ENCODE measurements around the gene CAMTA2. TPM values are rescaled to one million over a fixed set of nuclear protein-coding genes. Genes with fewer than 3 reads are reported as not detected.
A peak's percentile ranks its signal among the peaks of the same experiment; 100 is the strongest.

CAMTA2 gene
- polyA plus RNA-seq, 3 donors, result 7.1 to 88.9 (median 7.6) TPM

DNA sequence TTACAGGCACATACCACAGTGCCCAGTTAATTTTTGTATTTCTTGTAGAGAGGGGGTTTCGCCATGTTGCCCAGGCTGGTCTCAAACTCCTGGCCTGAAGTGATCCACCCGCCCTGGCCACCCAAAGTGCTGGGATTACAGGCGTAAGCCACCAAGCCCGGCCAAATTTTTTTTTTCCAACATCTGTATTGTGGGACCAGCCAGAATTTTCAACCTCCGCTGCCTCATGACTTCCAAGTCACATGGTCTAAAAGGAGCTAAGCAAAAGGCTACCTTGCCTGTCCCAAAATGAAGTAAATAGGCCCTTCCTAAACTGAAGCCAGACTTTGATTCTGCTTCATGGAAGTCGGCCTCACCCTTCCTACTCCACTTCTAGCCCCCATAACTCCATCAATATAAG is 15.6 kb downstream of the CAMTA2 start:
- TF ChIP-seq, protein P1, sequence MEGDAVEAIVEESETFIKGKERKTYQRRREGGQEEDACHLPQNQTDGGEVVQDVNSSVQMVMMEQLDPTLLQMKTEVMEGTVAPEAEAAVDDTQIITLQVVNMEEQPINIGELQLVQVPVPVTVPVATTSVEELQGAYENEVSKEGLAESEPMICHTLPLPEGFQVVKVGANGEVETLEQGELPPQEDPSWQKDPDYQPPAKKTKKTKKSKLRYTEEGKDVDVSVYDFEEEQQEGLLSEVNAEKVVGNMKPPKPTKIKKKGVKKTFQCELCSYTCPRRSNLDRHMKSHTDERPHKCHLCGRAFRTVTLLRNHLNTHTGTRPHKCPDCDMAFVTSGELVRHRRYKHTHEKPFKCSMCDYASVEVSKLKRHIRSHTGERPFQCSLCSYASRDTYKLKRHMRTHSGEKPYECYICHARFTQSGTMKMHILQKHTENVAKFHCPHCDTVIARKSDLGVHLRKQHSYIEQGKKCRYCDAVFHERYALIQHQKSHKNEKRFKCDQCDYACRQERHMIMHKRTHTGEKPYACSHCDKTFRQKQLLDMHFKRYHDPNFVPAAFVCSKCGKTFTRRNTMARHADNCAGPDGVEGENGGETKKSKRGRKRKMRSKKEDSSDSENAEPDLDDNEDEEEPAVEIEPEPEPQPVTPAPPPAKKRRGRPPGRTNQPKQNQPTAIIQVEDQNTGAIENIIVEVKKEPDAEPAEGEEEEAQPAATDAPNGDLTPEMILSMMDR (IDR thresholded peaks at IDR 0.05), result no peak
- peaks cover 44% of the 10 kb centered on the region for H3K4me1 Mint-ChIP-seq
- H4K20me1 ChIP-seq (ENCODE audit: insufficient read depth, low read length), result peaks cover 6% of the 10 kb centered on the region
- H3K9me3 Mint-ChIP-seq, result no peaks in the 10 kb centered on the region
- H3K27me3 ChIP-seq (ENCODE audit: control insufficient read depth in 2 of 2, insufficient read depth in 2 of 2, low read length in 2 of 2), result no peaks in the 10 kb centered on the region
- H3K27ac Mint-ChIP-seq, result peak overlapping the region in 1 of 7 donors; percentile 59
- no peak overlapping the region for H3K4me2 ChIP-seq (replicated peaks; ENCODE audit: extremely low read depth, low read length, poor library complexity, severe bottlenecking)
- peaks cover 44 to 57% of the 10 kb centered on the region in 2 donors for H3K4me1 ChIP-seq (ENCODE audit: control insufficient read depth in 1 of 2, insufficient read depth in 2 of 2, low read length in 2 of 2)
- WGBS (ENCODE audit: insufficient coverage), result 96% methylated on average over 4 of the region's 6 CpGs
- H3K27me3 Mint-ChIP-seq (ENCODE audit: low read depth in 3 of 3), result peaks cover 0 to 2% (median 2%) of the 10 kb centered on the region in 3 donors
- intact Hi-C loops (cut with micrococcal nuclease), result no loop called here
- H3K9ac ChIP-seq (ENCODE audit: insufficient read depth, low read length, poor library complexity, severe bottlenecking), result no peak overlapping the region
- H3K36me3 ChIP-seq (replicated peaks in 1 of 2; ENCODE audit: control insufficient read depth in 1 of 2, insufficient read depth in 2 of 2, low read length in 2 of 2), result peaks cover 46 to 73% of the 10 kb centered on the region in 2 donors
- H3K4me3 ChIP-seq (replicated peaks in 1 of 3; ENCODE audit: low read depth in 2 of 3, low read length in 3 of 3), result no peak overlapping the region
- H3K27ac ChIP-seq (ENCODE audit: low read depth in 1 of 2, low read length in 2 of 2), result peak overlapping the region in 1 of 2 donors; percentile 60
- no peak for DNase-seq
- no peak overlapping the region for H3K4me3 Mint-ChIP-seq
- no peaks in the 10 kb centered on the region for H3K9me3 ChIP-seq (replicated peaks in 1 of 2; ENCODE audit: control insufficient read depth in 1 of 2, insufficient read depth in 1 of 2, low read length in 2 of 2)
- H3K36me3 Mint-ChIP-seq, result peaks cover 69 to 81% of the 10 kb centered on the region in 2 donors
- H2AFZ ChIP-seq (ENCODE audit: insufficient read depth, low read depth, low read length, poor library complexity, severe bottlenecking), result no peak overlapping the region
- peaks cover 33% of the 10 kb centered on the region for H3K79me2 ChIP-seq (ENCODE audit: insufficient read depth, low read length)

DNA sequence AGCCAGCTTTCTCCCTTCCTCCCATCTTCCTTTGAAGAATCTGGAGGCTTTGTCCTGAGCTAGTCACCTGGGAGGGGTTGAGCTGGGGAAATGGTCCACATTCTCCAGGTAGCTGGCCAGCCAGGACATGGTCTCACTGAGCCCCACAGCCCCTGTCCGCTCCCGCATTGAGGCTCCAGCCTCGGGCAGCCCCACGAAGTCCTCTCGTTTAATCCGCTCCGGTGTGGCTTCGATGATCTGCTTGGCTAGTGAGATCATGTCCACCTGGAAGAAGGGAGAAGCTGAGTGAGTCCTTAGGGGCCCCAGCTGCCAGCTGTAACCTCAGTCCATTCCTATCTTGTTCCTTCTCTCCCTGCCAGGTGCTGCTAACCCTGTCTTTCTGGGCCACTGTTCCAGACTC is 17.2 kb downstream of the CAMTA2 start:
- H3K4me3 ChIP-seq (replicated peaks in 1 of 3; ENCODE audit: low read depth in 2 of 3, low read length in 3 of 3), result no peak overlapping the region
- no peak overlapping the region for H2AFZ ChIP-seq (ENCODE audit: insufficient read depth, low read depth, low read length, poor library complexity, severe bottlenecking)
- peaks cover 42 to 57% of the 10 kb centered on the region in 2 donors for H3K36me3 ChIP-seq (replicated peaks in 1 of 2; ENCODE audit: control insufficient read depth in 1 of 2, insufficient read depth in 2 of 2, low read length in 2 of 2)
- no peak overlapping the region for H3K4me3 Mint-ChIP-seq
- H3K79me2 ChIP-seq (ENCODE audit: insufficient read depth, low read length), result peaks cover 36% of the 10 kb centered on the region
- no peaks in the 10 kb centered on the region for H3K27me3 ChIP-seq (ENCODE audit: control insufficient read depth in 2 of 2, insufficient read depth in 2 of 2, low read length in 2 of 2)
- no peak for DNase-seq
- 94% methylated on average over 8 of the region's 8 CpGs for WGBS (ENCODE audit: insufficient coverage)
- H3K9me3 ChIP-seq (replicated peaks in 1 of 2; ENCODE audit: control insufficient read depth in 1 of 2, insufficient read depth in 1 of 2, low read length in 2 of 2), result no peaks in the 10 kb centered on the region
- peak overlapping the region in 1 of 7 donors; percentile 79 for H3K27ac Mint-ChIP-seq
- TF ChIP-seq, protein P1 (IDR thresholded peaks at IDR 0.05), result no peak
- H3K36me3 Mint-ChIP-seq, result peaks cover 67 to 72% of the 10 kb centered on the region in 2 donors
- H3K27me3 Mint-ChIP-seq (ENCODE audit: low read depth in 3 of 3), result peaks cover 0 to 2% (median 2%) of the 10 kb centered on the region in 3 donors
- H3K27ac ChIP-seq (ENCODE audit: low read depth in 1 of 2, low read length in 2 of 2), result no peak overlapping the region
- no peaks in the 10 kb centered on the region for H3K9me3 Mint-ChIP-seq
- peaks cover 6% of the 10 kb centered on the region for H4K20me1 ChIP-seq (ENCODE audit: insufficient read depth, low read length)
- peaks cover 59 to 72% of the 10 kb centered on the region in 2 donors for H3K4me1 ChIP-seq (ENCODE audit: control insufficient read depth in 1 of 2, insufficient read depth in 2 of 2, low read length in 2 of 2)
- intact Hi-C loops (cut with micrococcal nuclease), result no loop called here
- peaks cover 52% of the 10 kb centered on the region for H3K4me1 Mint-ChIP-seq
- H3K9ac ChIP-seq (ENCODE audit: insufficient read depth, low read length, poor library complexity, severe bottlenecking), result no peak overlapping the region
- H3K4me2 ChIP-seq (replicated peaks; ENCODE audit: extremely low read depth, low read length, poor library complexity, severe bottlenecking), result no peak overlapping the region
